ENCODE data around the gene RPL36A.
A peak's percentile ranks its signal among the peaks of the same experiment; 100 is the strongest.

Gene RPL36A

GRCh38 chrX:101377547-101377946, 13.3 kb upstream of the RPL36A start:
- TF ChIP-seq ZNF274 (IDR thresholded peaks at IDR 0.05; ENCODE audit: low read depth, low read length): no peak
- H3K4me3 ChIP-seq (ENCODE audit: low read length): no peak overlapping the region

- H3K4me3 ChIP-seq (ENCODE audit: low read length): peak overlapping the region; percentile 57
- no peak for TF ChIP-seq ZNF274 (IDR thresholded peaks at IDR 0.05; ENCODE audit: low read depth, low read length)
These were observed 7.1 kb upstream of the RPL36A start for GRCh38 chrX:101383679-101384205.

GRCh38 chrX:101385026-101385684, 5.7 kb upstream of the RPL36A start:
- TF ChIP-seq ZNF274 (IDR thresholded peaks at IDR 0.05; ENCODE audit: low read depth, low read length): no peak
- peak overlapping the region; percentile 57 for H3K4me3 ChIP-seq (ENCODE audit: low read length)

GRCh38 chrX:101385795-101386541, 4.8 kb upstream of the RPL36A start, which contains the start of gene BTK:
BTK (minus strand) TSS chrX:101386191; CDS start chrX:101375284, 10,907 bp downstream.
- H3K4me3 ChIP-seq (ENCODE audit: low read length): peak within 1 kb of the TSS; percentile 57
- TF ChIP-seq ZNF274 (IDR thresholded peaks at IDR 0.05; ENCODE audit: low read depth, low read length): no peak

- peak overlapping the region; percentile 57; the same call in 1 of the 2 replicates for H3K4me3 ChIP-seq (ENCODE audit: low read length)
- no peak for TF ChIP-seq ZNF274 (IDR thresholded peaks at IDR 0.05; ENCODE audit: low read depth, low read length)
These were observed 4.3 kb upstream of the RPL36A start for GRCh38 chrX:101386542-101386885.

GRCh38 chrX:101388604-101389003, 2.2 kb upstream of the RPL36A start:
- no peak overlapping the region for H3K4me3 ChIP-seq (ENCODE audit: low read length)
- no peak for TF ChIP-seq ZNF274 (IDR thresholded peaks at IDR 0.05; ENCODE audit: low read depth, low read length)

- TF ChIP-seq ZNF274 (IDR thresholded peaks at IDR 0.05; ENCODE audit: low read depth, low read length): no peak
- H3K4me3 ChIP-seq (ENCODE audit: low read length): peak overlapping the region; percentile 86
These were observed 1.0 kb downstream of the RPL36A start for GRCh38 chrX:101391831-101392230.

GRCh38 chrX:101393530-101394305, 2.9 kb downstream of the RPL36A start:
- no peak for TF ChIP-seq ZNF274 (IDR thresholded peaks at IDR 0.05; ENCODE audit: low read depth, low read length)
- H3K4me3 ChIP-seq (ENCODE audit: low read length): no peak overlapping the region

- TF ChIP-seq ZNF274 (IDR thresholded peaks at IDR 0.05; ENCODE audit: low read depth, low read length): no peak
- no peak overlapping the region for H3K4me3 ChIP-seq (ENCODE audit: low read length)
These were observed 3.6 kb downstream of the RPL36A start for GRCh38 chrX:101394372-101394771.

- no peak for TF ChIP-seq ZNF274 (IDR thresholded peaks at IDR 0.05; ENCODE audit: low read depth, low read length)
- no peak overlapping the region for H3K4me3 ChIP-seq (ENCODE audit: low read length)
These were observed 5.0 kb downstream of the RPL36A start for GRCh38 chrX:101395789-101396188.

GRCh38 chrX:101397779-101398178, 7.0 kb downstream of the RPL36A start:
- no peak overlapping the region for H3K4me3 ChIP-seq (ENCODE audit: low read length)
- TF ChIP-seq ZNF274 (IDR thresholded peaks at IDR 0.05; ENCODE audit: low read depth, low read length): no peak

- TF ChIP-seq ZNF274 (IDR thresholded peaks at IDR 0.05; ENCODE audit: low read depth, low read length): no peak
- H3K4me3 ChIP-seq (ENCODE audit: low read length): no peak overlapping the region
These were observed 7.9 kb downstream of the RPL36A start for GRCh38 chrX:101398694-101399093.

- TF ChIP-seq ZNF274 (IDR thresholded peaks at IDR 0.05; ENCODE audit: low read depth, low read length): no peak
- no peak overlapping the region for H3K4me3 ChIP-seq (ENCODE audit: low read length)
These were observed 9.0 kb downstream of the RPL36A start for GRCh38 chrX:101399825-101400224.

GRCh38 chrX:101407167-101407747, 16.4 kb downstream of the RPL36A start:
- no peak for TF ChIP-seq ZNF274 (IDR thresholded peaks at IDR 0.05; ENCODE audit: low read depth, low read length)
- H3K4me3 ChIP-seq (ENCODE audit: low read length): peak overlapping the region; percentile 80

All from GM08714 (cell line).